ENCODE results near the gene SSNA1.
A peak's percentile ranks its signal among the peaks of the same experiment; 100 is the strongest.

The SSNA1 gene

DNA sequence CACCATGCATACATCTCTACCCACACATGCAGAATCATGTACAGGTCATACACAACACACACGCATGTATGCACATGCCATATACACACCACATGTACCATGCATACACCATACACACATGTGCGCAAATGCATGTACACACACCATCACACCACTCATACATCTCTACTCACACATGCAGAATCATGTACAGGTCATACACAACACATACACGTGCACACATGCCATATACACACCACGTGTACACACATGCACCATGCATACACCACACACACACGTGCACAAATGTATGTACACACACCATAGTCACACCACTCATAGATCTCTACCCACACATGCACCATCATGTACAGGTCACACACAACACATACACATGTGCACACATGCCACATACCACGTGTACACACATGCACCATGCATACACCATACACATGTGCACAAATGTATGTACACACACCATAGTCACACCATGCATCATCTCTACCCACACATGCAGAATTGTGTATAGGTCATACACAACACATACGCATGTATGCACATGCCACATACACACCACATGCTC lies 35.6 kb upstream of the SSNA1 start:
- DNase-seq (ENCODE audit: low read depth): no peak

DNA sequence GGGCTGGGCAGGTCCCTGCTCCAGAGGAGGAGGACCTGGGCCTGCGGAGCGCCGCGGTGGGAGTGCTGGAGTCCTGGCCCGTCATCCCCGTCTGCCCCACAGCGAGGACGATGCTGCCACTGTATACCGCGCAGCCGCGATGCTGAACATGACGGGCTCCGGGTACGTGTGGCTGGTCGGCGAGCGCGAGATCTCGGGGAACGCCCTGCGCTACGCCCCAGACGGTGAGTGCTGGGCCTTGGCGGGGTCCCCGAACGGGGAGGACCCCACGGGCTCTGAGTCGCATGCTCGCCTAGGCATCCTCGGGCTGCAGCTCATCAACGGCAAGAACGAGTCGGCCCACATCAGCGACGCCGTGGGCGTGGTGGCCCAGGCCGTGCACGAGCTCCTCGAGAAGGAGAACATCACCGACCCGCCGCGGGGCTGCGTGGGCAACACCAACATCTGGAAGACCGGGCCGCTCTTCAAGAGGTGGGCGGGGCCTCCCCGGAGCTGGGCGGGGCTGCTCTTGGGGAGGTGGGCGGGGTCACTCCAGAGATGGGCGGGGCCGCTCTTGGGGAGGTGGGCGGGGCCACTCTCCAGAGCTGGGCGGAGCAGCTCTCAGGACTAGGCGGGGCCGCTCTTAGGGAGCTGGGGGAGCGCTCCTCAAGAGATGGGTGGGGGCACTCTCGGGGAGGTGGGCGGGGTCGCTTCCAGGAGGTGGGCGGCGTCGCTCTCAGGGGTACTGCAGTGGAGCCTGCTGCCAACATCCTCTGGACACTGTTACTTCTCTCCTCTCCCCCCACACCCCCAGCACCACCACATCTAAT lies 31.7 kb upstream of the SSNA1 start:
- peak; percentile 53 for DNase-seq (ENCODE audit: low read depth)

DNA sequence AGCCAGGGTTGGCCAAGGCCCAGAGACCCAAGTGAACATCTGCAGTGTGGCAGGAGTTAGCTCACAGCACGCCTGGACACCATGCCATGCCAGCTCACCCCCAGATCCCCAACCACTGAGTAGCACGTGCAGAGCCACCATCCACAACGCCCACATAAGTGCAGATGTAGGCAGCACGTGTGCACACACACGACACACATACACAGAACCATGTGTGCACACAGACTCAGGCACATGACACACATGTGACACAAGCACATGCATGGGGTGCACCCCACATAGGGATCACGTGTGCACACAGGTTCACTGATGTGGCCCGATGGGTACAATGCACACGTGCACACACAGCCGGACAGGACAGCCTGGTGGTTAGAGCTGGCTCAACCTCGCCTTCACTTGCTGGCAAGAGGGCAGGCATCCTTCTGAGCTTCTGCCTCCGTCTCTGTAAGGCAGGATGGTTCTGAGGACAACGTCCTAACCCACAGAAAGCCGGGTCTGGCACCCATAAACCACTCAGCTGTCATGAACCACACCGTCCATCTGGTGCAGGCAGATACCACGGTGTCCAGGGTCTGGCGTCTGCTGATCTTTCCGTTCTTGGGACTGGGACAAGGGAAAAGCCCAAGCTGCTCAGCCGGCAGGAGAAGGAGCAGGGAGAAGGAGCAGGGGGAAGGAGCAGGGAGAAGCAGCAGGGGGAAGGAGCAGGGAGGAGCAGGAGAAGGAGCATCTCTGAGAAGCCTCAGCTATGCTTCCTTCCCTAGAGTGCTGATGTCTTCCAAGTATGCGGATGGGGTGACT lies 30.7 kb upstream of the SSNA1 start:
- no peak for DNase-seq (ENCODE audit: low read depth)

DNA sequence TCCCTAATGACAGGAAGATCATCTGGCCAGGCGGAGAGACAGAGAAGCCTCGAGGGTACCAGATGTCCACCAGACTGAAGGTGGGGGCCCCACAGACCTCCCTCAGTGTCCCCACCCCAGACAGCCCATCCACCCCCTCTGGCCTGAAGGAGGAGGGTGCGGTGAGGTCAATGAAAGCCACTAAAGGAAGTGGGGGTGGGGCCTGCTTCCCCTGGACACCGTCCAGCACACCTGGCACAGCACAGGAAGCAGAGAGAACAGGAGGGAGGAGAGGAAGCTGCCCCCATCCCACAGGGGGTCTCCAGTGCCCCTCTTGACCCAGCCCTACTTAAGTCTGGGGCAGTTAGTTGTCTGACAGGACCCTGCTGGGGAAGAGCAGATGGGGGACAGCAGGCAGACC lies 29.9 kb upstream of the SSNA1 start:
- no peak for DNase-seq (ENCODE audit: low read depth)

DNA sequence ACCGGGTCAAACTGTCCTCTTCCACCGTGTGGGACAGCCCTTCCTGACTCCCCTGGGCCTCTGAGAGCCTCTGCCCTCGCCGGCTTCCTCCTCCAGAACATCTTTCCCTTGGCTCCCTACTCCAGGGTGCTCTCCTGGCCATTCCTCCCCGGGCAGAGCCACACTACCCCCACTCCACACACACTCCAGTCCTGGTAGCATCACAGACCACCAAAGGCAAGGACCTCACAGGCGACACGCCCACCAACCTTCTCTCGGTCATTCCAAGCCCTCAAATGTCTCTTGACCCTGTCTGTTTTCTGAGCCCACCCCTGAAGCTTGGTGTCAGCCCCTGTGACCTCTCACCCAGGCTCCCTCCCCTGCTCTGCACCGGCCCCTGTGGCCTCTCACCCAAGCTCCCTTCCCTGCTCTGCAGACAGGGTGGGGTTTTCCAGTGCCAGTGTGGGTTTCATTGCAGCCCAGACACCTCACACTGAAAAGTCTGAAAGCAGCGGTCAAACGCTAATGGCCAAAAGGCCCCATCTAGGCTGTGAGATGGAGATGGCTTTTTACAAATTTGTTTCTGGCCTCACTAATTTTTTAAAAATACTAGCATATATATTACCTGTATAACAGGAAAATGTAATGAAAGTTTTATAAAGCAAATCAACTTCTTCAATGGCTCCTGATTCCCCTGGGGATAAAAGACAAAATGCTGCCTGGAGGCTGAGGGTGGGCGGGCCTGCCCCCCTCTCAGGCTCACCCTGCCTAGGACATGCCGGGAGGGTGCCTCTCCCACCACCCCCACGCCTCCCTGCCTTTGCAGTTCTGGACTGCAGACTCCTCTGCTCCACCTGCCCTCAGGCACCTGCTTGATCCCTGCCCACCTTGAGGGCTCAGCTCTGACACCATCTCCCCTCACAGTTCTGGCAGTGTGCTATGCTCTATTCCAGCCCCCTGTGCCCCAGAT lies 29.1 kb upstream of the SSNA1 start:
- DNase-seq (ENCODE audit: low read depth): no peak

DNA sequence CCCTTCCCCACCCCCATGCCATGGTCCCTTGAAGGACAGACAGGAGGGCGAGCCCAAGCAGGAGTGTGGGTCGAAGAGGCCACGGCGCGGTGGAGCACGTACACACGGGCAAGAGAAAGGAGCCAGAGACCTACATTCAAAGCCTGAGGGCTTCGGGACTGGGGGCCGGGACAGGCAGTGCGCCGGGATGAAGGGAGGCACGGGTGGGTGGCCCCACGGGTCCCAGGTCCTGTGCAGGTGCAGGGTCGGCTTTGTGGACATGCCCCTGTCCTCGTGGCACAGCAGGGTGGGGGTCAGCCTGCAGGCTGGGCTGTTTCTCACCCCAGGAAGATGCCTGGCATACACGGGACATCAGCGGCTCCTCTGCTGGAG lies 28.4 kb upstream of the SSNA1 start:
- DNase-seq (ENCODE audit: low read depth): no peak

DNA sequence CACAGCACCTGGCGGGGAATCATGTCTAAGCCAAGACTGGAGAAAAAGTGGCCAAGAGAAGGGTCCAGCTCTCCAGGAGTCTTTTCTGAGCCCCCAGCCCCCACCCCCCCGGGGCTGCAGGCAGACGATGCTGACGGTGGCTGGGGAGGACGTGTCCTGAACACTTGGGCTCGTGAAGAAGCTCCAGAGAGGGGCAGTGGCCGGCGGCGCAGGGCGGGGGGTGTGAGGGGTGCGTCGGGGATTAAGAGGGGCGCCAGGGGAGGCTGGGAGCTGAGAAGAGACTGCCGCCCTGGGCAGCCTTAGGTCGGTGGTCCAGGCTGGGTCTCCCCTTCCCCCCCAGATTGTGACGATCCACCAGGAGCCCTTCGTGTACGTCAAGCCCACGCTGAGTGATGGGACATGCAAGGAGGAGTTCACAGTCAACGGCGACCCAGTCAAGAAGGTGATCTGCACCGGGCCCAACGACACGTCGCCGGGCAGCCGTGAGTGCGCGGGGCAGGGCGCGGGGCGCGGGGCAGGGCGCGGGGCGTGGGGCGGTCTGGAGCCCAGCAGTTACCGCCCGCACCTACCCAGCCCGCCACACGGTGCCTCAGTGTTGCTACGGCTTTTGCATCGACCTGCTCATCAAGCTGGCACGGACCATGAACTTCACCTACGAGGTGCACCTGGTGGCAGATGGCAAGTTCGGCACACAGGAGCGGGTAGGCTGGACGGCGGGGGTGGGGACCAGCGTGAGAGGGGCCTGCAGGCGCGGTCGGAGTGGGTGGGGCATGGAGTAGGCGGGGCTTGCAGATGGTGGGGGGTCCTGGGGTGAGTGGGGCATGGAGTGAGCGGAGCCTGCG lies 27.5 kb upstream of the SSNA1 start:
- no peak for DNase-seq (ENCODE audit: low read depth)

DNA sequence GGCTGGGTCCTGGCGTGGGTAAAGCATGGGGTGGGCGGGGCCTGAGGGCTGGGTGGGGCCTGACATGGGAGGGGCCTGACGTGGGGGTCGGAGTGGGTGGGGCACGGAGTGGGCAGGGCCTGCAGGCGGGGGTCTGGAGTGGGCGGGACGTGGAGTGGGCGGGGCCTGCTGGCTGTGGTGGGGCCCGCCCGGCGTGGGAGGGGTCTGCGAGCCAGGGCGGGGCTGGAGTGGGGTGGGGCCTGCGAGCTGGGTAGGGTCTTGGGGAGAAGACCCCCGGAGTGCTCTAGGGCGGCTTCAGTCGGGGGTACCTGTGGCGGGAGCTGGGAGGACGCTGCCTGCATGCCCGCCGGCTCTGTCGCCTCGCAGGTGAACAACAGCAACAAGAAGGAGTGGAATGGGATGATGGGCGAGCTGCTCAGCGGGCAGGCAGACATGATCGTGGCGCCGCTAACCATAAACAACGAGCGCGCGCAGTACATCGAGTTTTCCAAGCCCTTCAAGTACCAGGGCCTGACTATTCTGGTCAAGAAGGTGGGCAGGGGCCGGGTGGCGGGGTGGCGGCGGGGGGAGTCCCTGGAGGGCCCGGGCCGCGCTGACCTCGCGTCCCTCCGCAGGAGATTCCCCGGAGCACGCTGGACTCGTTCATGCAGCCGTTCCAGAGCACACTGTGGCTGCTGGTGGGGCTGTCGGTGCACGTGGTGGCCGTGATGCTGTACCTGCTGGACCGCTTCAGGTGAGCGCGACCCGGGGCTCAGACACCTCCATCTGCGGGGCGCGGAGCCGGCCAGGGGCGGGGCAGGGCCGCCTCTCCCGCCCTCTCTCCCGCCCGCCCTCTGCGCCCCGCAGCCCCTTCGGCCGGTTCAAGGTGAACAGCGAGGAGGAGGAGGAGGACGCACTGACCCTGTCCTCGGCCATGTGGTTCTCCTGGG lies 26.7 kb upstream of the SSNA1 start:
- DNase-seq (ENCODE audit: low read depth): no peak

DNA sequence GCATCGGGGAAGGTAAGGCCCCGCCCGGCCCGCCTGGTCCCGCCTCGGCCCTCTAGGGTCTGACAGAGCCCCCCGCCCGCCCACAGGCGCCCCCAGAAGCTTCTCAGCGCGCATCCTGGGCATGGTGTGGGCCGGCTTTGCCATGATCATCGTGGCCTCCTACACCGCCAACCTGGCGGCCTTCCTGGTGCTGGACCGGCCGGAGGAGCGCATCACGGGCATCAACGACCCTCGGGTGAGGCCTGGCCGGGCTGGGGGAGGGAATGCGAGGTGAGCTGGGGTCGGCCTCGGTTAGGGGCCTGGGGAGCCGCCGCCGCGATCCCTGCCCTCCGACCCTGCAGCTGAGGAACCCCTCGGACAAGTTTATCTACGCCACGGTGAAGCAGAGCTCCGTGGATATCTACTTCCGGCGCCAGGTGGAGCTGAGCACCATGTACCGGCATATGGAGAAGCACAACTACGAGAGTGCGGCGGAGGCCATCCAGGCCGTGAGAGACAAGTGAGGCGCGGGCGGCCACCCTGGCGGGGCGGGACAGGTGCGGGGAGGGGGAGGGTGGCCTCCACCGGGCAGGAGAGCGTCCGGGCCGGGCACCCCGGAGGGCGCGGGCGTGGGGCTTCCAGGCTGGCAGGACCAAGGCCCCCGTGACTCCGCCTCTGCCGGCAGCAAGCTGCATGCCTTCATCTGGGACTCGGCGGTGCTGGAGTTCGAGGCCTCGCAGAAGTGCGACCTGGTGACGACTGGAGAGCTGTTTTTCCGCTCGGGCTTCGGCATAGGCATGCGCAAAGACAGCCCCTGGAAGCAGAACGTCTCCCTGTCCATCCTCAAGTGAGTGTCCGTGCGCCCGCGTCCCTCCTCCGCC lies 25.7 kb upstream of the SSNA1 start:
- peak; percentile 41 for DNase-seq (ENCODE audit: low read depth)

DNA sequence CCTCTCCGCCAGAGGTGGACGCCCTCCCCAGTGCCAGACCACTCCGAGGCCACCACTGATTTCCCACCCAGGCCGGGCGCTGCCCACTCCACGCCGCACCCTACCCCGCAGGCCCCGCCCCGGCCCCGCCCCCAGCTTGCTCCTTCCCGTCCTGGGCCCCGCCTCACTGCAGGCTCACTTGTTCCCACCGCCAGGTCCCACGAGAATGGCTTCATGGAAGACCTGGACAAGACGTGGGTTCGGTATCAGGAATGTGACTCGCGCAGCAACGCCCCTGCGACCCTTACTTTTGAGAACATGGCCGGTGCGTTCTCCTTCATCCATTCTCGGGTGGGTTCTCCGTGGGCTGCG lies 25.1 kb upstream of the SSNA1 start:
- DNase-seq (ENCODE audit: low read depth): peak; percentile 41

DNA sequence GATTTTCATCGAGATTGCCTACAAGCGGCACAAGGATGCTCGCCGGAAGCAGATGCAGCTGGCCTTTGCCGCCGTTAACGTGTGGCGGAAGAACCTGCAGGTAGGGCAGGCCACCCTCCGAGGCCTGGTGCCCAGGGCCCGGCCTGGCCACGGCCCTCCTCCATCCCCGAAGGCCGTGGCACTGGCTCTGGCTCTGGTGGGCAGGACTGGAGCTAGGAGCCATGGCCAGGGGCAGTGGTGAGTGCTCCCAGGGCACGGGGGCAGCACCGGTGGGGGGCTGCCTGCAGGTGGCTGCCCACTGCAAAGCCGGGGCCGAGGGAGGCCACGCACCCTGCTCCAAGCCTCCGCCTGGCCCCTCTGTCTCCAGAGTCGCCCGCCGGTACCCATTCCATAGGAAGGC lies 24.7 kb upstream of the SSNA1 start:
- no peak for DNase-seq (ENCODE audit: low read depth)

DNA sequence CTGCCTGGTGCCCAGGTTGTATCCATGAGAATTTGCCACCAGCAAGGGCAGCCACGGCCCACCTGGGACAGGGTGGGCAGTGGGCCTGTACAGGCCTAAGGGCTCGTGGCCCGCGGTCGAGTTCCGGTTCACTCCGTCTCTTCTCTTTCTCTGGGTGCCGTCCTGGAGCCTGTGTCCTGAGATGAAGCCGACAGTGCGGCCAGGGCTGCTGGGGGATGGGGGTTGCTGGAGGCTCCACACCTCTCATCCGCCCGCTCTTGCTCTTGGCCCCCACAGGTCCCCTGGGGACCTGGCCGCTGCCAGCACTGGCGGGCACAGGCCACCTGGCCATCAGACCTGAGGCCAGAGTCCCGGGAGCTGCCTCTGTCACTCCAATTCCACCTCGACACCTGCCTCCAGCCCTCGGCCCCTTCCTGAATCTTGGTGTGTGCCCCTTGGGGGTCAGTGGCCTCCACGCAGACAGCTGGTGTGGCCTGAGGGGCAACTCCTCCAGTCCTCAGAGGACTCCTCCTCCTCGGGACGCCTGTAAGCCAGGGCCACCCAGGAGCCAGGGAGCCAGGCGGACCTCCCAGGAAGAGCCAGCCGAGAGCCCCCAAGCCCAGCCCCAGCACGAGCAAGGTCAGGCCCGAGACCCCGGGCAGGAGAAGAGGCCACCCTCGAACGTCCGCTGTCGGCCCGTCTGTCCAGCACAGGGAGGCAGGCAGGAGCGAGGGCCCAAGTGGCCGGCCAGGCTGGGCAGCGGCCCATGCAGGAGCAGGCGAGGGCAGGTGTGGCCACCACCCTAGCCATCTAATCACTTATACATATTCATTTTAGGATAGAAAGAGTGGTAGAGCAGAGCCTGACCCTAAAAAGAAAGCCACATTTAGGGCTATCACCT lies 23.9 kb upstream of the SSNA1 start:
- no peak for DNase-seq (ENCODE audit: low read depth)

DNA sequence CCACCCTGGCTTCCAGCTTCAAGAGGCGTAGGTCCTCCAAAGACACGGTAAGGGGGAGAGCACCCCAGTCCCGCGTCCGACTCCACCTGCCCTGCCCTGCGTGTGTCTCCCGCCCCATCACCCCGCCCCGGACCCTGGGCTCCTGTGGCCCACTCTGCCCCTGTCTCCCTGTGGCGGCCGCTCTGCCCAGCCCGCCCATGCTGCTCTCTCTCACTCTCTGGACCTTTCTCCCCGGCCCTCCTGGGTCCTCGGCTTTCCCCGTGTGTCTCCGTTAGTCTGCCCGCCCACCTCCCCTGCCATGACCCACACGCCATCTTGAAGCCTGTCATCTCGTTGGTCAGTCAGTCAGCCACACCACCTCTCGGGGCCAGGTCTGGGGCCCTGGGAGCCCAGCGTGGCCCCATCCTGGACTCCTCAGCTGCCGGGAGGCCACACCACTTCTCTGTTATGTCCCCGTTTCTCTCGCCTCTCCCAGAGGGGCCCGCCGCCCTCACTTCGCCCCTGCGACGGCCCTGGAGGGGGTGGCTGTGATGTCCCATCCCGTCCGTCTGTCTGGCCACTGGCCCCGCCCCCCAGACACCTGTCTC lies 23.1 kb upstream of the SSNA1 start:
- DNase-seq (ENCODE audit: low read depth): no peak

DNA sequence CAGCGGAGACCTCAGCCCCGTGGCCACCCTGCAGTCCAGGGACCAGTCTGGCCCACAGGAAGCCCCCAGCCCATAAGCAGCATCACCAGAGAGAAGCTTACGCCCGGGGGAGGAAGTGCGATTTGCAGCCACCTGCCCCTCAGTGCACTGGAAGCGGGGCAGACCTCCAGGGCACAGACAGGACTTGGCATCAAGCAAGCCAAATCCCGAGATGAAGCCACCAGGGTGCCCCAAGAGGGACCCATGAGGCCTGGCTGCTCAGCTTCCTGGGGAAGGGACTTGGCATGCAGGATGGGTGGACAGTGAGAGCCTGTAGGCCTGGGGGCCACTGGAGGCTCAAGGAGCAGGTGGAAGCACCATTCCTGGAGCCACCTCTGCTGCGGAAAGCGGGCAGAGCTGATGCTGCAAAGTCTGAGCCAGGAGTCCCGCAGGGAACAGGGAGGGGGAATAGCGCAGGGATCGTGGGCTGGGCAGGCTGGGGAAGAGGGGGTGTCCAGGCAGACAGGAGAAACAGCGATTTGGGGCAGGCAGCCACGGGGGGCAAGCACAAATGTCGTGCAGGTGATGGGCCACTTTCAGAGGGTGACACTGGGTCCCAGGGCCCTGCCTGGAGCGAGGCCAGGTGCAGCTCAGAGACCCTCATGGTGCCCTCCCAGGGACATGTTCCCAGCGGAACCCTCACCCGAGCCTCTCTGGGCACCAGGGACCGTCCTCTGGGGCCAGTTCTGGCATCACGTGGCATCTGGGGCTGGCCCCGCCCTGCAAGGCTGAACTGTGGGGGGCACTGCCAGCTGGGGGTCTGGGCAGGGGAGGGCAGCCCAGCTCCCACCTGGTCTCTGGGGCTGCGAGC lies 21.9 kb upstream of the SSNA1 start:
- DNase-seq (ENCODE audit: low read depth): no peak

DNA sequence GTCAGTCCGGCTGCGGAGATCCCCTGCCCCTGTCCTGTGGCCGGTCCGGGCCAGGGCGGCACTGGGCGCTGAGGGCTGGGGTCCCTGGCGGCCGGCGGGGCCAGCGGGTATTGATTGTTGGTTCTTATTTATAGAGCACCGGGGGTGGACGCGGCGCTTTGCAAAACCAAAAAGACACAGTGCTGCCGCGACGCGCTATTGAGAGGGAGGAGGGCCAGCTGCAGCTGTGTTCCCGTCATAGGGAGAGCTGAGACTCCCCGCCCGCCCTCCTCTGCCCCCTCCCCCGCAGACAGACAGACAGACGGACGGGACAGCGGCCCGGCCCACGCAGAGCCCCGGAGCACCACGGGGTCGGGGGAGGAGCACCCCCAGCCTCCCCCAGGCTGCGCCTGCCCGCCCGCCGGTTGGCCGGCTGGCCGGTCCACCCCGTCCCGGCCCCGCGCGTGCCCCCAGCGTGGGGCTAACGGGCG lies 21.2 kb upstream of the SSNA1 start:
- DNase-seq (ENCODE audit: low read depth): no peak

DNA sequence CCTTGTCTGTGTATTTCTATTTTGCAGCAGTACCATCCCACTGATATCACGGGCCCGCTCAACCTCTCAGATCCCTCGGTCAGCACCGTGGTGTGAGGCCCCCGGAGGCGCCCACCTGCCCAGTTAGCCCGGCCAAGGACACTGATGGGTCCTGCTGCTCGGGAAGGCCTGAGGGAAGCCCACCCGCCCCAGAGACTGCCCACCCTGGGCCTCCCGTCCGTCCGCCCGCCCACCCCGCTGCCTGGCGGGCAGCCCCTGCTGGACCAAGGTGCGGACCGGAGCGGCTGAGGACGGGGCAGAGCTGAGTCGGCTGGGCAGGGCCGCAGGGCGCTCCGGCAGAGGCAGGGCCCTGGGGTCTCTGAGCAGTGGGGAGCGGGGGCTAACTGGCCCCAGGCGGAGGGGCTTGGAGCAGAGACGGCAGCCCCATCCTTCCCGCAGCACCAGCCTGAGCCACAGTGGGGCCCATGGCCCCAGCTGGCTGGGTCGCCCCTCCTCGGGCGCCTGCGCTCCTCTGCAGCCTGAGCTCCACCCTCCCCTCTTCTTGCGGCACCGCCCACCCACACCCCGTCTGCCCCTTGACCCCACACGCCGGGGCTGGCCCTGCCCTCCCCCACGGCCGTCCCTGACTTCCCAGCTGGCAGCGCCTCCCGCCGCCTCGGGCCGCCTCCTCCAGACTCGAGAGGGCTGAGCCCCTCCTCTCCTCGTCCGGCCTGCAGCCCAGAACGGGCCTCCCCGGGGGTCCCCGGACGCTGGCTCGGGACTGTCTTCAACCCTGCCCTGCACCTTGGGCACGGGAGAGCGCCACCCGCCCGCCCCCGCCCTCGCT lies 20.5 kb upstream of the SSNA1 start:
- no peak for DNase-seq (ENCODE audit: low read depth)

Data from ELR (cell line).